Lung (tissue), 12 donors: Measurements from ENCODE around the gene ADGRG6. TPM values are rescaled to one million over a fixed set of nuclear protein-coding genes. Genes with fewer than 3 reads are reported as not detected.

Experiments
- ATAC-seq: fragments of 200-7000 bp; cut with Tn5 transposase; one replicate; pipeline ENCODE4 v1.9.1; 2020; ENCODE audit warnings: moderate number of reproducible peaks; ENCODE audit not compliant: insufficient read depth, low FRiP score
- DNase-seq, 3 donors: peaks; one replicate each; pipeline ENCODE4 v3.0.0-alpha.2; 2013 to 2017
- H3K27ac ChIP-seq, 2 donors: one replicate each; pipeline ENCODE4 v1.5.1; 2013; ENCODE audit warnings: mild to moderate bottlenecking in 2 of 2, moderate library complexity in 2 of 2, control low read depth in 1 of 2, inconsistent platforms in 1 of 2, low read depth in 1 of 2, low read length in 1 of 2
- H3K27me3 ChIP-seq, 3 donors: one replicate each; pipeline ENCODE4 v1.5.1; 2013; ENCODE audit warnings: low read length in 2 of 3; ENCODE audit not compliant: control insufficient read depth in 3 of 3, insufficient read depth in 3 of 3
- H3K36me3 ChIP-seq, 4 donors: one replicate each; pipeline ENCODE4 v1.5.1; 2013; ENCODE audit warnings: low read length in 4 of 4, mild to moderate bottlenecking in 1 of 4, moderate library complexity in 1 of 4; ENCODE audit not compliant: control insufficient read depth in 4 of 4, insufficient read depth in 4 of 4
- H3K4me1 ChIP-seq, 5 donors: one replicate each; pipeline ENCODE4 v1.5.1; 2013; ENCODE audit warnings: low read length in 5 of 5, mild to moderate bottlenecking in 2 of 5, moderate library complexity in 1 of 5; ENCODE audit not compliant: control insufficient read depth in 5 of 5, insufficient read depth in 5 of 5
- H3K4me3 ChIP-seq: one replicate; pipeline ENCODE4 v1.5.1; 2013; ENCODE audit warnings: mild to moderate bottlenecking, control low read depth, moderate library complexity
- H3K9ac ChIP-seq, 2 donors: one replicate each; pipeline ENCODE4 v1.5.1; 2013; ENCODE audit warnings: low read length in 2 of 2, control low read depth in 1 of 2; ENCODE audit not compliant: insufficient read depth in 1 of 2
- H3K9me3 ChIP-seq, 4 donors: one replicate each; pipeline ENCODE4 v1.5.1; 2013; ENCODE audit warnings: low read length in 3 of 4, mild to moderate bottlenecking in 1 of 4, moderate library complexity in 1 of 4; ENCODE audit not compliant: control insufficient read depth in 4 of 4, insufficient read depth in 3 of 4
- WGBS, 2 donors: extraction: QIAGEN DNeasy Blood & Tissue Kit; methylation state at CpG; one replicate each; pipeline ENCODE4 v1.1.7; 2013; 5-methylcytosine and 5-hydroxymethylcytosine counted together
- polyA plus RNA-seq, 2 donors: library from polyadenylated mRNA; stranded (reverse); fragments of 200-250 nt; gene quantifications; one replicate each; pipeline ENCODE4 v1.2.1, GENCODE V29; 2013
- total RNA-seq, 2 donors: library from RNA; depleted of rRNA in 1 of 2; stranded (reverse); fragments of >200 nt in 1 of 2; gene quantifications; one replicate each; pipeline ENCODE4 v1.2.1, GENCODE V29; 2014 to 2021
- TF ChIP-seq, protein P1 (sequence below): IDR thresholded peaks from 2 replicates; pipeline ENCODE4 v1.5.1; 2012; ENCODE audit warnings: mild to moderate bottlenecking; ENCODE audit errors: control extremely low read depth, extremely low read depth
- donor health status: control.
- donor health status: control.
- donor health status: Bipolar disorder and iron deficiency.
- donor health status: healthy.
- donor health status: DM: yes; HTN: yes; CAD: no.

The ADGRG6 gene
- total and polyA plus RNA-seq, 4 donors: 6.4 to 177 (median 12.9) TPM

DNA sequence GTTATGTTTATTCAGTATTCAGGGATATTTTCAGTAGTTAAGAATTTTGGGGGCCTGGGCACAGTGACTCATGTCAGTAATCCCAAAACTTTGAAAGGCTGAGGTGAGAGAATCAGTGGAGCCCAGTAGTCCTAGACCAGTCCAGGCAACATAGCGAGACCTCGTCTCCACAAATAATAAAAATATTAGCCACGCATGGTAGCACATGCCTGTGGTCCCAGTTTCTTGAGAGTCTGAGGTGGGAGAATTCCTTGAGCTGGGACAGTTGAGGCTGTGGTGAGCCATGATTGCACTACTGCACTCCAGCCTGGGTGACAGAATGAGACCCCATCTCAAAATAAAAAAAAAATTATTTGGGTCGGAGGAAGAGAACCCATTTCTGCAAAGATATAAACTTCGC lies 20.3 kb downstream of the ADGRG6 start:
- Histone ChIP-seq H3K4me1 (peaks cover 0 to 42% (median 6%) of the 10 kb centered on the region in 5 donors), H3K9me3 (no peaks in the 10 kb centered on the region), H3K27me3 (no peaks in the 10 kb centered on the region), H3K4me3 (no peak overlapping the region), H3K9ac (no peak overlapping the region), H3K36me3 (peaks cover 0 to 5% (median 0%) of the 10 kb centered on the region in 4 donors), H3K27ac (no peak overlapping the region)
- no peak for ATAC-seq
- DNase-seq: no peak
- WGBS, 2 donors: 93 to 98% methylated on average over 5 of the region's 5 CpGs
- TF ChIP-seq, protein P1, sequence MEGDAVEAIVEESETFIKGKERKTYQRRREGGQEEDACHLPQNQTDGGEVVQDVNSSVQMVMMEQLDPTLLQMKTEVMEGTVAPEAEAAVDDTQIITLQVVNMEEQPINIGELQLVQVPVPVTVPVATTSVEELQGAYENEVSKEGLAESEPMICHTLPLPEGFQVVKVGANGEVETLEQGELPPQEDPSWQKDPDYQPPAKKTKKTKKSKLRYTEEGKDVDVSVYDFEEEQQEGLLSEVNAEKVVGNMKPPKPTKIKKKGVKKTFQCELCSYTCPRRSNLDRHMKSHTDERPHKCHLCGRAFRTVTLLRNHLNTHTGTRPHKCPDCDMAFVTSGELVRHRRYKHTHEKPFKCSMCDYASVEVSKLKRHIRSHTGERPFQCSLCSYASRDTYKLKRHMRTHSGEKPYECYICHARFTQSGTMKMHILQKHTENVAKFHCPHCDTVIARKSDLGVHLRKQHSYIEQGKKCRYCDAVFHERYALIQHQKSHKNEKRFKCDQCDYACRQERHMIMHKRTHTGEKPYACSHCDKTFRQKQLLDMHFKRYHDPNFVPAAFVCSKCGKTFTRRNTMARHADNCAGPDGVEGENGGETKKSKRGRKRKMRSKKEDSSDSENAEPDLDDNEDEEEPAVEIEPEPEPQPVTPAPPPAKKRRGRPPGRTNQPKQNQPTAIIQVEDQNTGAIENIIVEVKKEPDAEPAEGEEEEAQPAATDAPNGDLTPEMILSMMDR: no peak

DNA sequence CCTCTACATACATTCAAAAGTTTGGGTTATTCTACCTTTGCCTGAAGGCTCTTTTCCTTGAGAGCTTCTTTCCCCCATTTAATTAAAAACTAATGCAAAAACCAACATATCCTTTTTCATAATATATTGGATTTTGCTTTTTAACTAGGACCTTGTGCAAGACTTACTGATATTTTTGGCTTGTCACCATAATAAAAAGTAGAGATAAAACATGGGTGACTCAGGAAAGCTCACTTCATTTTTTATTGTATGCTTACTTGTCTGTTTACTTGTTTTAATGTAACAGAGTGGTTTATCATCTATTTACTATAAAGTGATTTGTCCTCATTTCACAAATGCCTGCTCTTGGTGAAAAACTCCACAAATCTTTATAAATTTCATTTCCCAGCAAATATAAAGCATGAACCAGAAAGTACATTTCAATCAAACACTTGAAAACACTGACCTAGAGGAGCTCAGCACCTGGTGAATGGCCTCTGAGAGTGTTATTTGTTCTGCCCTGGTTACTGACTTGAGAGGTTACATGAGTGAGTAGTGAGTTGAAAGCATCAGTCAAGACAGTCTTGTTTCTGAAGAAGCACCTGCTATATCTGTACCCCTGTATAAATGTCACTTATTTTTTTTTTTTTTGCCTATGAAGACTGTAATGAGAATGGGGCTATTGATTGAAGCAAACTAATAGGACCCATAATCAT lies 20.8 kb downstream of the ADGRG6 start:
- Histone ChIP-seq H3K27me3 (no peaks in the 10 kb centered on the region), H3K4me1 (peaks cover 0 to 45% (median 6%) of the 10 kb centered on the region in 5 donors), H3K9me3 (no peaks in the 10 kb centered on the region), H3K9ac (no peak overlapping the region), H3K36me3 (peaks cover 0 to 5% (median 0%) of the 10 kb centered on the region in 4 donors), H3K27ac (no peak overlapping the region), H3K4me3 (no peak overlapping the region)
- peak; percentile 73 for ATAC-seq
- peak in 2 of 3 donors; percentile 47 to 65 for DNase-seq
- TF ChIP-seq, protein P1: no peak

DNA sequence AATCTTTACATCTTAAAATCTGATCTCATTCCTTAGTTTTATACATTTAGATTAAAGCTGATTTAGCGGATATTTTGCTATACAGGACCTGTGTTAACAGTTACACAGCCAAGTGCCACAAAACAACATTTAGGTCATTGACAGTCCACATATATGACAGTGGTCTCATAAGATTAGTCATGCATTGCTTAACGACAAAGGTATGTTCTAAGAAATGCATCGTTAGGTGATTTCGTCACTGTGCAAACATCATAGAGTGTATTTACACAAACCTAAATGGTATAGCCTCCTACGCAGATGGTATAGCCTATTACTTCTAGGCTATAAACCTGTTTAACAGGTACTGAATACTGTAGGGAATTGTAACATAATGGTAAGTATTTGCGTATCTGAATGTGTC lies 21.6 kb downstream of the ADGRG6 start:
- TF ChIP-seq, protein P1: no peak
- H3K4me3 ChIP-seq: no peak overlapping the region
- no peak for ATAC-seq
- H3K27ac ChIP-seq: no peak overlapping the region
- WGBS, 2 donors: 79 to 87% methylated on average over 6 of the region's 6 CpGs
- H3K4me1 ChIP-seq: peaks cover 0 to 45% (median 6%) of the 10 kb centered on the region in 5 donors
- H3K36me3 ChIP-seq: peaks cover 0 to 5% (median 0%) of the 10 kb centered on the region in 4 donors
- no peak overlapping the region for H3K9ac ChIP-seq
- H3K9me3 ChIP-seq: no peaks in the 10 kb centered on the region
- peak in 2 of 3 donors; percentile 64 to 82 for DNase-seq
- no peaks in the 10 kb centered on the region for H3K27me3 ChIP-seq
